HepG2 (cell line): ENCODE measurements around the gene ARHGAP22. TPM values are rescaled to one million over a fixed set of nuclear protein-coding genes. Genes with fewer than 3 reads are reported as not detected.

Experiments
- ATAC-seq: fragments of 200-7000 bp; cut with Tn5 transposase; 3 replicates; pipeline ENCODE4 v1.9.1; 2020; ENCODE audit warnings: mild to moderate bottlenecking, moderate library complexity
- BruUV-seq: library from RNA; stranded (reverse); fragments of 400-500 nt; replicated peaks from 2 replicates; lab custom pipeline; 2021; lab: Mats Ljungman, UMichigan
- CTCF ChIA-PET: fragments of 300-600 bp; formaldehyde crosslinking; extraction: SDS; loops from one replicate; lab custom pipeline; 2021; ENCODE audit warnings: low total read pairs, inconsistent platforms, low intra/inter-chr PET ratio; lab: Yijun Ruan, JAX
- POLR2A ChIA-PET: fragments of 350-600 bp; sonication (Branson Sonifier 250); formaldehyde crosslinking; loops from one replicate; lab custom pipeline; 2020; ENCODE audit warnings: antibody characterized with exemption, inconsistent platforms; lab: Yijun Ruan, JAX
- DNase-seq: peaks from one replicate; pipeline ENCODE4 v3.0.0-alpha.2; 2015; ENCODE audit warnings: low spot score
- FAIRE-seq: peaks from 3 replicates; lab custom pipeline; 2011; peaks lifted over from hg19 to GRCh38; lab: Jason Lieb, UNC
- H2AFZ ChIP-seq: one replicate; pipeline ENCODE4 v1.6.1; 2011; ENCODE audit warnings: low read length, inconsistent platforms
- H3K27ac ChIP-seq: fragments of 300-600 bp; 3 replicates; pipeline ENCODE4 v1.8.0; 2011; ENCODE audit warnings: mixed run types, mild to moderate bottlenecking, mixed read lengths, low read length, inconsistent platforms; ENCODE audit not compliant: insufficient read depth; ENCODE audit errors: extremely low read length
- H3K27me3 ChIP-seq, 2 experiments: fragments of 200-600 bp in 1 of 2; 2 replicates in 1 of 2; 3 replicates in 1 of 2; pipeline versions ENCODE4 v1.6.0 to v1.8.0; 2011; ENCODE audit warnings: low read length in 2 of 2, mild to moderate bottlenecking in 2 of 2, moderate library complexity in 2 of 2, inconsistent platforms in 1 of 2; ENCODE audit not compliant: insufficient read depth in 2 of 2, control insufficient read depth in 1 of 2
- H3K36me3 ChIP-seq, 2 experiments: fragments of 200-600 bp in 1 of 2; replicated peaks in 1 of 2; 2 replicates in 1 of 2; 3 replicates in 1 of 2; pipeline versions ENCODE4 v1.5.1 to v1.8.0; 2011; ENCODE audit warnings: low read length in 2 of 2, inconsistent platforms in 1 of 2; ENCODE audit not compliant: insufficient read depth in 2 of 2, control insufficient read depth in 1 of 2
- H3K4me1 ChIP-seq: 2 replicates; pipeline ENCODE4 v1.5.1; 2012; ENCODE audit warnings: low read length, inconsistent platforms; ENCODE audit not compliant: insufficient read depth
- H3K4me2 ChIP-seq: 2 replicates; pipeline ENCODE4 v1.6.0; 2011; ENCODE audit warnings: low read depth, low read length, inconsistent platforms
- H3K4me3 ChIP-seq, 3 experiments: fragments of 200-600 bp in 1 of 3; sonication (generic), shearing (Covaris generic) in 1 of 3; replicated peaks in 1 of 3; 2 replicates each; pipeline ENCODE4 v1.5.1; 2011 to 2016; ENCODE audit warnings: low read length in 3 of 3, inconsistent platforms in 2 of 3, low read depth in 2 of 3, mild to moderate bottlenecking in 2 of 3, control low read depth in 1 of 3, mixed read lengths in 1 of 3; ENCODE audit not compliant: insufficient read depth in 1 of 3
- H3K79me2 ChIP-seq: one replicate; pipeline ENCODE4 v1.6.1; 2011; ENCODE audit warnings: low read length, inconsistent platforms; ENCODE audit not compliant: insufficient read depth
- H3K9ac ChIP-seq: 2 replicates; pipeline ENCODE4 v1.6.0; 2011; ENCODE audit warnings: mild to moderate bottlenecking, low read depth, low read length, inconsistent platforms; ENCODE audit not compliant: insufficient read depth
- H3K9me3 ChIP-seq: 2 replicates; pipeline ENCODE4 v1.5.1; 2012; ENCODE audit warnings: mild to moderate bottlenecking, low read length
- H4K20me1 ChIP-seq: 2 replicates; pipeline ENCODE4 v1.6.0; 2011; ENCODE audit warnings: inconsistent platforms, mild to moderate bottlenecking, low read length, moderate library complexity; ENCODE audit not compliant: insufficient read depth
- MIER2 ChIP-seq: IDR thresholded peaks from 2 replicates; pipeline ENCODE4 v1.6.1; 2016; ENCODE audit warnings: missing biosample characterization, missing genetic modification reagents
- MTERF4 ChIP-seq: sonication (generic); formaldehyde crosslinking; IDR thresholded peaks from 2 replicates; pipeline ENCODE4 v1.8.0; 2023; ENCODE audit warnings: mild to moderate bottlenecking, missing genetic modification reagents
- NFIB ChIP-seq: sonication (generic); formaldehyde crosslinking; IDR thresholded peaks from 2 replicates; pipeline ENCODE4 v1.9.0; 2021; ENCODE audit warnings: missing genetic modification reagents, mild to moderate bottlenecking, borderline replicate concordance
- ZC3H13 ChIP-seq: sonication (generic); formaldehyde crosslinking; IDR thresholded peaks from 2 replicates; pipeline ENCODE4 v1.8.1; 2023; ENCODE audit warnings: mild to moderate bottlenecking, missing genetic modification reagents, moderate library complexity
- ZNF207 ChIP-seq: fragments of 450-650 bp; IDR thresholded peaks from 2 replicates; pipeline ENCODE4 v1.6.1; 2016; ENCODE audit warnings: antibody characterized with exemption, borderline replicate concordance
- ZNF691 ChIP-seq: sonication (generic); formaldehyde crosslinking; IDR thresholded peaks from 2 replicates; pipeline ENCODE4 v1.4.0; 2020; ENCODE audit warnings: missing genetic modification reagents, low read depth, mild to moderate bottlenecking, borderline replicate concordance
- ZNF768 ChIP-seq: sonication (generic); formaldehyde crosslinking; IDR thresholded peaks from 2 replicates; pipeline ENCODE4 v1.4.0; 2020; ENCODE audit warnings: missing genetic modification reagents
- WGBS: methylation state at CpG from one replicate; pipeline ENCODE4 v1.1.6; 2017; ENCODE audit warnings: low lambda C conversion rate; 5-methylcytosine and 5-hydroxymethylcytosine counted together
- in situ Hi-C: cut with HindIII; loops from 2 replicates; pipeline ENCODE4 v1.10.0; 2017; ENCODE audit warnings: low pct_unique_long_range_greater_than_20kb; ENCODE audit not compliant: extremely low pct_ligation_motif_present
- intact Hi-C: fragments of 100-400 bp; cut with micrococcal nuclease; formaldehyde crosslinking; loops from one replicate; pipeline ENCODE4 v1.10.0; 2022; ENCODE audit not compliant: unreplicated experiment
- polyA plus RNA-seq, 8 experiments: library from polyadenylated mRNA; depleted of rRNA in 3 of 8; stranded (reverse) in 7 of 8; unstranded in 1 of 8; fragments of >200 nt; fragmentation: Illumina TruSeq in 4 of 8; extraction: Trizol in 4 of 8; gene quantifications; 2 replicates each; pipeline versions ENCODE4 v1.2.1 to v1.2.3, GENCODE V29; 2011 to 2016; ENCODE audit warnings: low read depth in 4 of 8, missing spikeins in 1 of 8, mixed read lengths in 1 of 8; ENCODE audit not compliant: insufficient read depth in 1 of 8
- total RNA-seq, 5 experiments: library from RNA; depleted of rRNA; stranded (reverse); fragments of >200 nt; fragmentation: Illumina TruSeq; extraction: Trizol; gene quantifications; 2 replicates each; pipeline ENCODE4 v1.2.3, GENCODE V29; 2016; ENCODE audit warnings: low read depth in 1 of 5

ARHGAP22 gene
- total and polyA plus RNA-seq, 2 of the 13 experiments (the other 11 are each of a cell fraction or from before 2014, with no cell fraction given): 0.08 to 0.38 TPM

- H3K36me3 ChIP-seq: no peaks in the 10 kb centered on the region
- H3K4me3 ChIP-seq: no peak overlapping the region
- no peaks in the 10 kb centered on the region for H3K9me3 ChIP-seq
- 0% methylated on average over 2 of the region's 5 CpGs for WGBS
- H3K9ac ChIP-seq: no peak overlapping the region
- H4K20me1 ChIP-seq: no peaks in the 10 kb centered on the region
- no TSS peak for BruUV-seq
- no peak overlapping the region for H2AFZ ChIP-seq
- intact Hi-C loops (no loop called here), in situ Hi-C loops (no loop called here)
- no peak overlapping the region for H3K4me2 ChIP-seq
- DNase-seq (no peak), ATAC-seq (no peak), FAIRE-seq (no peak)
- no peaks in the 10 kb centered on the region for H3K4me1 ChIP-seq
- peaks cover 0 to 4% of the 10 kb centered on the region in 2 experiments; a peak in 1 of 5 replicates for H3K27me3 ChIP-seq
- ChIA-PET POLR2A (no interaction called here), CTCF (no interaction called here)
- no peak overlapping the region for H3K27ac ChIP-seq
- no peak for TF ChIP-seq NFIB
- 0 out of 2 replicates have a peak, but pooled peaks have one; percentile 31 for TF ChIP-seq ZNF768 (CRISPR knock-in tag)
- H3K79me2 ChIP-seq: no peaks in the 10 kb centered on the region
Measured at GRCh38 chr10:48556065-48556464, 48.8 kb downstream of the ARHGAP22 start.

- POLR2A ChIA-PET: no interaction called here
- H3K9me3 ChIP-seq: no peaks in the 10 kb centered on the region
- H2AFZ ChIP-seq: no peak overlapping the region
- no peaks in the 10 kb centered on the region for H3K79me2 ChIP-seq
- peaks cover 0 to 4% of the 10 kb centered on the region in 2 experiments; a peak in 1 of 5 replicates for H3K27me3 ChIP-seq
- peak; percentile 70 for ATAC-seq
- TF ChIP-seq ZNF691 (CRISPR knock-in tag) (no peak), MTERF4 (CRISPR knock-in tag) (no peak), MIER2 (no peak), ZNF207 (no peak), ZC3H13 (no peak)
- H3K9ac ChIP-seq: no peak overlapping the region
- intact Hi-C loops (no loop called here), in situ Hi-C loops (no loop called here)
- BruUV-seq: no TSS peak
- no peak for FAIRE-seq
- no peaks in the 10 kb centered on the region for H3K36me3 ChIP-seq
- H3K4me2 ChIP-seq: no peak overlapping the region
- no peaks in the 10 kb centered on the region for H3K4me1 ChIP-seq
- H4K20me1 ChIP-seq: no peaks in the 10 kb centered on the region
- no peak for DNase-seq
- no peak overlapping the region for H3K4me3 ChIP-seq
- H3K27ac ChIP-seq: no peak overlapping the region
- 3% methylated on average over 6 of the region's 9 CpGs for WGBS
- CTCF ChIA-PET: no interaction called here
Measured at GRCh38 chr10:48555310-48556042, 49.4 kb downstream of the ARHGAP22 start.
